Body of pancreas (tissue), 4 donors: ENCODE results near the gene NTF3.

Experiments used
- CTCF ChIP-seq, 7 experiments: fragments of 450-650 bp in 4 of 7; fragments of 200-600 bp in 3 of 7; sonication (generic) in 3 of 7; IDR thresholded peaks; one replicate each; pipeline ENCODE4 v1.5.1; 2016 to 2019; ENCODE audit warnings: antibody characterized with exemption in 7 of 7
- POLR2A ChIP-seq, 3 donors: fragments of 450-650 bp; IDR thresholded peaks; one replicate each; pipeline ENCODE4 v1.6.1; 2016; ENCODE audit warnings: antibody characterized with exemption in 3 of 3, mild to moderate bottlenecking in 2 of 3

DNA sequence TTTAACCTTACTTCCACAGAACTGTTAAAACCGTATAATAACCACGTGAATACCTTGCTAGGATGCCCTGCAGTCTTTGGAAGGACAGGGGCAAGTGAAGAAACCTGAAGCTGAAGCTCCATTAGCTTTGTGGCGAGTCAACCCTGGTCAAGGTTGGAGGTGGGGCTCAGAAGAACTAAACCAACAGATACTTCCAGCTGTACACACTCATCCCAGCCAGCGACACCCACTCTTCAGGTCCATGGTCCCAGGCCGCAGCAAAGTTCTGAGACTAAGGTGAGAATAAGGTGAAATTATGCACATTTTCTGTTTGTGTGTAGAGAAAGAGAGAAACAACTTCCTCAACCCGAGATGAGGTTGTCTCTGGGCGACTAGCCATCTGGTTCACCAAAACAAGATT, 77.6 kb downstream of the NTF3 start:
- TF ChIP-seq CTCF (IDR thresholded peaks at IDR 0.05), result no peak
- TF ChIP-seq POLR2A (IDR thresholded peaks at IDR 0.05), result no peak
